Lower leg skin (tissue), 4 donors: ENCODE measurements around the gene EML1. TPM values are rescaled to one million over a fixed set of nuclear protein-coding genes. Genes with fewer than 3 reads are reported as not detected.
A peak's percentile ranks its signal among the peaks of the same experiment; 100 is the strongest.

Experiments
- DNase-seq, 2 donors: peaks; one replicate each; pipeline ENCODE4 v3.0.0-alpha.2; 2019; ENCODE audit warnings: low spot score in 2 of 2
- H3K4me3 ChIP-seq: fragments of 200-600 bp; sonication (generic); 2 replicates; pipeline ENCODE4 v1.5.1; 2017; ENCODE audit warnings: mild to moderate bottlenecking, low read depth; ENCODE audit not compliant: poor library complexity, severe bottlenecking
- POLR2A ChIP-seq, 2 donors: fragments of 450-650 bp; IDR thresholded peaks; one replicate each; pipeline ENCODE4 v1.6.1; 2016 to 2017; ENCODE audit warnings: antibody characterized with exemption in 2 of 2, mild to moderate bottlenecking in 1 of 2, moderate library complexity in 1 of 2
- WGBS, 2 donors: methylation state at CpG; one replicate each; pipeline ENCODE4 v1.1.5; 2018; 5-methylcytosine and 5-hydroxymethylcytosine counted together
- intact Hi-C: fragments of 100-400 bp; cut with DNase I; formaldehyde crosslinking; loops from one replicate; pipeline ENCODE4 v1.15.0; 2023; ENCODE audit warnings: low total_unique reads
- total RNA-seq, 4 donors: library from RNA; depleted of rRNA; stranded (reverse); fragments of >200 nt; gene quantifications; one replicate each; pipeline ENCODE4 v1.1.0, GENCODE V29; 2016
- TF ChIP-seq, protein P1 (sequence below), 3 donors: fragments of 450-650 bp; IDR thresholded peaks; one replicate each; pipeline ENCODE4 v1.5.1; 2016; ENCODE audit warnings: antibody characterized with exemption in 3 of 3, mild to moderate bottlenecking in 3 of 3, moderate library complexity in 2 of 3

EML1 gene, protein sequence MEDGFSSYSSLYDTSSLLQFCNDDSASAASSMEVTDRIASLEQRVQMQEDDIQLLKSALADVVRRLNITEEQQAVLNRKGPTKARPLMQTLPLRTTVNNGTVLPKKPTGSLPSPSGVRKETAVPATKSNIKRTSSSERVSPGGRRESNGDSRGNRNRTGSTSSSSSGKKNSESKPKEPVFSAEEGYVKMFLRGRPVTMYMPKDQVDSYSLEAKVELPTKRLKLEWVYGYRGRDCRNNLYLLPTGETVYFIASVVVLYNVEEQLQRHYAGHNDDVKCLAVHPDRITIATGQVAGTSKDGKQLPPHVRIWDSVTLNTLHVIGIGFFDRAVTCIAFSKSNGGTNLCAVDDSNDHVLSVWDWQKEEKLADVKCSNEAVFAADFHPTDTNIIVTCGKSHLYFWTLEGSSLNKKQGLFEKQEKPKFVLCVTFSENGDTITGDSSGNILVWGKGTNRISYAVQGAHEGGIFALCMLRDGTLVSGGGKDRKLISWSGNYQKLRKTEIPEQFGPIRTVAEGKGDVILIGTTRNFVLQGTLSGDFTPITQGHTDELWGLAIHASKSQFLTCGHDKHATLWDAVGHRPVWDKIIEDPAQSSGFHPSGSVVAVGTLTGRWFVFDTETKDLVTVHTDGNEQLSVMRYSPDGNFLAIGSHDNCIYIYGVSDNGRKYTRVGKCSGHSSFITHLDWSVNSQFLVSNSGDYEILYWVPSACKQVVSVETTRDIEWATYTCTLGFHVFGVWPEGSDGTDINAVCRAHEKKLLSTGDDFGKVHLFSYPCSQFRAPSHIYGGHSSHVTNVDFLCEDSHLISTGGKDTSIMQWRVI
- total RNA-seq = 10 to 100 TPM; 10.7 to 24.7 (median 21.3) TPM

DNA sequence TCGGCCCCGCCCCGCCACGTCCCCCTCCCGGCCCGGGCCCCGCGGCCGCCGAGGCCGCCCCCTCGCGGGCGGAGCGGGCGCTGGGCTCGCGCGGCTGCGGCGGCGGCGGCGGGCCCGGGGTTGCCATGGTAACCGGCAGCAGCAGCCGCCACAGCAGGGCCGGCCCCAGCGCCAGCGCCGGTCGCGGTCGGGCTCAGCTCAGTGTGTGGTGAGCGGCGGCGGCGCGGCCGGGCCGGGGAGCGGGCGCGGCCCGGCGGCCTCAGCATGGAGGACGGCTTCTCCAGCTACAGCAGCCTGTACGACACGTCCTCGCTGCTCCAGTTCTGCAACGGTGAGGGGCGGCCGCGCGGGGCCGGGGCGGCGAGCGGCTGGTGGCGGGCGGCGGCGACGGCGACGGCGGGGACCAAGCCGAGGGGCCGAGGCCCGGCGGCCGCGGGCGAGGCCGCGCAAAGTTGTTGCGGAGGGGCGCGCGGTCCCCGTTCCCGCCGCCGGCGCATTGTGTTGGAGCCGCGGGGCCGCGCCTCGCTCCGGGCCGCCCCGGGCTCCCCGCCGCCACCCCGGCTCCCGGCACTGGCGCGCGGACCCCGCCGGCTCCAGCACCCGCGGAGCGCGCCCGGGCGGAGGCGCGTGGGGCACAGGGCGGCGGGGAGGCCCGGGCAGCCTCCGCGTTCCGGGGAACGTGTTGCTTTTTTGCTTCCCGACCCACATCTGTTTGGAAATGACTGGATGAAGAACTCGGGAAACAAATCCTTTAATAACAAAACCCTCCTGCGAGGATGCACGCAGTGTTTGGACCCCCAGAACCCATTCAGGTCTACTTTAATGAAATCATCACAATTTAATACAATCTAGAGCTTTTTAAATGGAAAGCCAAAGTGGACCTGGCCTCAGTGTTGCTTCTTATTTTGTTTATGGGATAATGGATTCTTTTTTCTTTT, at the start of gene EML1:
TSS of gene EML1 (plus strand) at position 201 of the 938 bp plus-strand sequence. CDS start at position 265, 64 bp downstream.
- peak; percentile 55 to 93 for DNase-seq
- TF ChIP-seq, protein P1, sequence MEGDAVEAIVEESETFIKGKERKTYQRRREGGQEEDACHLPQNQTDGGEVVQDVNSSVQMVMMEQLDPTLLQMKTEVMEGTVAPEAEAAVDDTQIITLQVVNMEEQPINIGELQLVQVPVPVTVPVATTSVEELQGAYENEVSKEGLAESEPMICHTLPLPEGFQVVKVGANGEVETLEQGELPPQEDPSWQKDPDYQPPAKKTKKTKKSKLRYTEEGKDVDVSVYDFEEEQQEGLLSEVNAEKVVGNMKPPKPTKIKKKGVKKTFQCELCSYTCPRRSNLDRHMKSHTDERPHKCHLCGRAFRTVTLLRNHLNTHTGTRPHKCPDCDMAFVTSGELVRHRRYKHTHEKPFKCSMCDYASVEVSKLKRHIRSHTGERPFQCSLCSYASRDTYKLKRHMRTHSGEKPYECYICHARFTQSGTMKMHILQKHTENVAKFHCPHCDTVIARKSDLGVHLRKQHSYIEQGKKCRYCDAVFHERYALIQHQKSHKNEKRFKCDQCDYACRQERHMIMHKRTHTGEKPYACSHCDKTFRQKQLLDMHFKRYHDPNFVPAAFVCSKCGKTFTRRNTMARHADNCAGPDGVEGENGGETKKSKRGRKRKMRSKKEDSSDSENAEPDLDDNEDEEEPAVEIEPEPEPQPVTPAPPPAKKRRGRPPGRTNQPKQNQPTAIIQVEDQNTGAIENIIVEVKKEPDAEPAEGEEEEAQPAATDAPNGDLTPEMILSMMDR (IDR thresholded peaks at IDR 0.05) = no peak
- no peak for TF ChIP-seq POLR2A (IDR thresholded peaks at IDR 0.05)
- intact Hi-C loops = no loop called here
- no peak within 1 kb of the TSS for H3K4me3 ChIP-seq
- WGBS, 2 donors = 1 to 4% methylated on average over 6 to 32 of the region's 121 CpGs

DNA sequence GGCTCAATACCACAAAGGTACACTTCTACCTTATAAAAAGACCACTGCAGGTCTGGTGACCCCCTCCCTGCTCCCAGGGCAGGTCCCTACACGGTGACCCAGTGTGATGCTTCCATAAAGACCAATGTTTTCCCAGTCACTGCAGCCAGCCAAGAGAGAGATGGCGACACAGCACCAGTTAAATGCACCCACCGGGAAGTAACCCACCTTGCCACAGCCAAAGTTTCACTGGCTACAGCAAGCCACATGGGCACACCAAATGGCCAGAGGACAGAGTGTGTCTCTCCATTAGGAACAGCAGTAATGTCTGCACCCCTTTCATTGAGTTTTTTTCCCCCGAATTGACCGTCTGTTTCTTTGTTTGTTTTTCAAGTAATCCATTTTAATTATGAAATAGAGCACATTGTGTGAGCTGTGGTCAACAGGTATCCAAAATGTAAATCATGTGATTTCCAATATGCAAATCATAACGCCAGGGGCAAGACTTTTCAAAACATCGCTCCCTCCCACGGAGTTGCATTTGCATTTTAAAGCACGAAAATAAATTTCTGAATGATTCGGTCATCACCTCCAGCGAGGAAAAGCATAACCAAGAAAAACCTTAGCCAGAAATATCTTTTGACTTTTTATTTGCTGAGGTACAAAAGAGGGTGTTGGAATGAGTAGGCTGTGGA, 48.9 kb upstream of the EML1 start:
- no peak overlapping the region for H3K4me3 ChIP-seq
- TF ChIP-seq POLR2A (IDR thresholded peaks at IDR 0.05) = no peak
- TF ChIP-seq, protein P1 (IDR thresholded peaks at IDR 0.05) = no peak
- intact Hi-C loops = no loop called here
- DNase-seq = no peak
- 54 to 66% methylated on average over 11 of the region's 11 CpGs for WGBS, 2 donors

- intact Hi-C loops = no loop called here
- no peak overlapping the region for H3K4me3 ChIP-seq
- TF ChIP-seq, protein P1 (IDR thresholded peaks at IDR 0.05) = no peak
- TF ChIP-seq POLR2A (IDR thresholded peaks at IDR 0.05) = no peak
- 61% methylated on average over 7 of the region's 7 CpGs for WGBS, 2 donors
- DNase-seq = no peak
Observed at GRCh38 chr14:99744873-99745224, 48.4 kb upstream of the EML1 start.

DNA sequence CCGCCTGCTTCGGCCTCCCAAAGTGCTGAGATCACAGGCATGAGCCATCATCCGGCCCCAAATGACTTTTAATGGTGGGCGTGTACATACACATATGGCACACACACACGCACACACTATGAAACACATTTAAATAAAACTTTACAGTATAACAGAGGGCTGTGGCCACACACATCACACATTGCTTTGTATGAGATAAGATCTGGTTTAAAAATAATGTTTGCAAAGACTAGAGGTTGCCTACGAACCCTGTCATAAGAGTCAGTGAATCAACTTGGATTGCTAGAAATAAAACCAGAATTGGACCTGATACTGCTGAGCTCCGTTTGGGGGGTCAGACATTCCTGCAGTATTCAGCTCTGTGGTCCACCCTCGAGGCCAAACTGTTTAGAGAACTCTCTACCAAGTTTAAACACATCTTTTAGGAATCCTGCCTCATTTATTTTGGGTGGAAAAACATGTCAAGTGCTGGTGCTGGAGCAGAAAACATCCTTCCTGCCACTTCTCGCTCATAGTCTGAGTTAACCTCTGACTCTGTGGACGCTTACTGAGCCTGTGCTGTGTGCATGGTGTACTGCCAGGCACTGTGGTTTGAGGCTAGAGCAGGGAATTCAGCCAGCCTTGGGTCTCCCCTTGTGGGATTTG, 47.8 kb upstream of the EML1 start:
- WGBS, 2 donors = 55 to 59% methylated on average over 10 of the region's 10 CpGs
- no peak overlapping the region for H3K4me3 ChIP-seq
- TF ChIP-seq, protein P1 (IDR thresholded peaks at IDR 0.05) = no peak
- no peak for TF ChIP-seq POLR2A (IDR thresholded peaks at IDR 0.05)
- intact Hi-C loops = no loop called here
- DNase-seq = no peak
